HL-60 (cell line): ENCODE measurements around the gene LCN15.

ENCODE experiments used
- POLR2AphosphoS5 ChIP-seq: IDR thresholded peaks from 2 replicates; pipeline ENCODE4 v1.6.1; 2012; ENCODE audit warnings: low read depth
- SPI1 ChIP-seq: IDR thresholded peaks from 2 replicates; pipeline ENCODE4 v1.6.1; 2012; ENCODE audit warnings: low read depth, mild to moderate bottlenecking, borderline replicate concordance
- TF ChIP-seq, protein P1 (sequence below): IDR thresholded peaks from one replicate; pipeline ENCODE4 v1.5.1; 2011; ENCODE audit warnings: low read length, control low read depth, inconsistent platforms; ENCODE audit not compliant: insufficient read depth

DNA sequence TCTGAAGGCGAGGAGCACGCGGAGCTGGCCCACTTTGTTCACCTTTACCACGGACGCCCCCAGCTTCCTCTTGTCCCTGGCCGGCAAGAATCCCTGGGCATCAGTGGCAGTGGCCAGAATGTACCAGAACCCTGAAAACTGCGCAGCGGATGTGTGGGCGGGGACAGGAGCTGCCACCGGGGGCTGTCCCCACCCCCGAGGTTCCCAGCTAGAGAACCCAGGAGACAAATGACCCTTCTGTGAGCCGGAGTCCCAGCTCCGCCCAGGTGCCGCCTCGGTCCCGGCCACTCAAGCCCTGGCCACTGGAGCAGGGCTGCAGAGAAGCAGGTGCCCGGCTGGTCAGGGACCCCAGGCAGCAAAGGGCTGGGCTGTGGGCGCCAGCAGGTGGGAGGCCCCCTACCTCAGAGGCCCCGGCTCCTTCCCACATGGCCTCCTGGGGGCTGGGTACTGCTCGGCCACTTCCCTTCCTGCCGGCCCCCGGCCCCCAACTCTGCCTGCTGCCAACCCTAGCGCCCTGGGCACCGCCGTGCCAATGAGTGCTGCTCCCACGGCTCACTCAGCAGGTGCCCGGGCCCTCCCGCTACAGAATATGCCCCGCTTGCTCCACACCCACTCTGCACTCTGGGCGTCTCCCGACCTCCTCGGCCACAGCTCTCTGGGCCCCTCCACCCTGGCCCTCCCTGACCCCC is 22.3 kb downstream of the LCN15 start:
- TF ChIP-seq, protein P1, sequence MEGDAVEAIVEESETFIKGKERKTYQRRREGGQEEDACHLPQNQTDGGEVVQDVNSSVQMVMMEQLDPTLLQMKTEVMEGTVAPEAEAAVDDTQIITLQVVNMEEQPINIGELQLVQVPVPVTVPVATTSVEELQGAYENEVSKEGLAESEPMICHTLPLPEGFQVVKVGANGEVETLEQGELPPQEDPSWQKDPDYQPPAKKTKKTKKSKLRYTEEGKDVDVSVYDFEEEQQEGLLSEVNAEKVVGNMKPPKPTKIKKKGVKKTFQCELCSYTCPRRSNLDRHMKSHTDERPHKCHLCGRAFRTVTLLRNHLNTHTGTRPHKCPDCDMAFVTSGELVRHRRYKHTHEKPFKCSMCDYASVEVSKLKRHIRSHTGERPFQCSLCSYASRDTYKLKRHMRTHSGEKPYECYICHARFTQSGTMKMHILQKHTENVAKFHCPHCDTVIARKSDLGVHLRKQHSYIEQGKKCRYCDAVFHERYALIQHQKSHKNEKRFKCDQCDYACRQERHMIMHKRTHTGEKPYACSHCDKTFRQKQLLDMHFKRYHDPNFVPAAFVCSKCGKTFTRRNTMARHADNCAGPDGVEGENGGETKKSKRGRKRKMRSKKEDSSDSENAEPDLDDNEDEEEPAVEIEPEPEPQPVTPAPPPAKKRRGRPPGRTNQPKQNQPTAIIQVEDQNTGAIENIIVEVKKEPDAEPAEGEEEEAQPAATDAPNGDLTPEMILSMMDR, result no peak
- TF ChIP-seq POLR2AphosphoS5 (no peak), SPI1 (no peak)
